HCT116 (cell line): ENCODE results near the gene SF1. TPM values are rescaled to one million over a fixed set of nuclear protein-coding genes. Genes with fewer than 3 reads are reported as not detected.

Experiments used
- ATAC-seq: fragments of 200-7000 bp; cut with Tn5 transposase; 2 replicates; pipeline ENCODE4 v1.9.1; 2020; ENCODE audit warnings: mild to moderate bottlenecking, moderate library complexity
- BruUV-seq: library from RNA; stranded (reverse); fragments of 400-500 nt; replicated peaks from 2 replicates; lab custom pipeline; 2021; lab: Mats Ljungman, UMichigan
- CTCF ChIA-PET: fragments of 300-600 bp; sonication (Branson Sonifier 250); formaldehyde crosslinking; loops from one replicate; lab custom pipeline; 2021; ENCODE audit warnings: antibody characterized with exemption; lab: Charles Lee
- POLR2A ChIA-PET: fragments of 300-600, 350-600 bp; sonication (Branson Sonifier 250); formaldehyde crosslinking; loops from one replicate; lab custom pipeline; 2021; ENCODE audit warnings: antibody characterized with exemption; lab: Charles Lee
- RAD21 ChIA-PET, 2 experiments: fragments of 300-600 bp; sonication (Branson Sonifier 250); formaldehyde crosslinking; loops; one replicate each; lab custom pipeline; 2023; ENCODE audit warnings: low total read pairs in 2 of 2; ENCODE audit not compliant: uncharacterized antibody in 2 of 2, unreplicated experiment in 2 of 2, low non-redundant PET in 1 of 2; lab: Charles Lee
- DNase-seq: peaks from one replicate; pipeline ENCODE4 v3.0.0-alpha.2; 2010; ENCODE audit warnings: low read depth, low spot score
- H2AFZ ChIP-seq: fragments of 200-600 bp; shearing (Covaris generic), sonication (generic); 2 replicates; pipeline ENCODE4 v1.6.1; 2017; ENCODE audit warnings: low read depth, mixed run types, mixed read lengths, antibody characterized with exemption, low read length; ENCODE audit not compliant: poor library complexity, severe bottlenecking
- H3K27ac ChIP-seq: 2 replicates; pipeline ENCODE4 v1.5.1; 2012; ENCODE audit warnings: low read depth, low read length
- H3K27me3 ChIP-seq: fragments of 200-600 bp; sonication (generic); 2 replicates; pipeline ENCODE4 v1.6.1; 2016; ENCODE audit warnings: mixed run types, low read length, mixed read lengths; ENCODE audit not compliant: insufficient read depth
- H3K36me3 ChIP-seq, 2 experiments: fragments of 200-500 bp in 1 of 2; fragments of 200-600 bp in 1 of 2; sonication (Bioruptor generic) in 1 of 2; sonication (generic) in 1 of 2; 2 replicates each; pipeline versions ENCODE4 v1.5.1 to v1.6.1; 2014 to 2016; ENCODE audit warnings: low read length in 2 of 2, inconsistent platforms in 1 of 2, mixed read lengths in 1 of 2, mixed run types in 1 of 2; ENCODE audit not compliant: insufficient read depth in 2 of 2, control insufficient read depth in 1 of 2
- H3K4me1 ChIP-seq, 2 experiments: fragments of 200-600 bp in 1 of 2; sonication (generic) in 1 of 2; 2 replicates each; pipeline versions ENCODE4 v1.5.1 to v1.6.1; 2012 to 2017; ENCODE audit warnings: low read length in 2 of 2, inconsistent platforms in 1 of 2, mild to moderate bottlenecking in 1 of 2, mixed read lengths in 1 of 2, mixed run types in 1 of 2, moderate library complexity in 1 of 2; ENCODE audit not compliant: insufficient read depth in 2 of 2, control insufficient read depth in 1 of 2
- H3K4me2 ChIP-seq: fragments of 200-600 bp; sonication (generic); 2 replicates; pipeline ENCODE4 v1.6.1; 2017; ENCODE audit warnings: mixed run types, low read length, mixed read lengths
- H3K4me3 ChIP-seq, 2 experiments: fragments of 200-600 bp in 1 of 2; sonication (generic) in 1 of 2; replicated peaks in 1 of 2; 2 replicates each; pipeline ENCODE4 v1.5.1; 2011 to 2016; ENCODE audit warnings: low read length in 2 of 2, control low read depth in 1 of 2, low read depth in 1 of 2, mild to moderate bottlenecking in 1 of 2, mixed read lengths in 1 of 2, mixed run types in 1 of 2
- H3K79me2 ChIP-seq: fragments of 200-600 bp; sonication (generic); 2 replicates; pipeline ENCODE4 v1.6.1; 2017; ENCODE audit warnings: mild to moderate bottlenecking, mixed run types, low read length, moderate library complexity, mixed read lengths; ENCODE audit not compliant: insufficient read depth
- H3K9ac ChIP-seq: fragments of 200-600 bp; sonication (generic); 2 replicates; pipeline ENCODE4 v1.6.1; 2016; ENCODE audit warnings: low read length, mixed read lengths
- H3K9me2 ChIP-seq: fragments of 200-600 bp; sonication (generic), shearing (Covaris generic); 2 replicates; pipeline ENCODE4 v1.6.1; 2017; ENCODE audit warnings: mixed run types, mild to moderate bottlenecking, moderate library complexity; ENCODE audit not compliant: insufficient read depth
- H3K9me3 ChIP-seq, 2 experiments: fragments of 200-500 bp in 1 of 2; fragments of 200-600 bp in 1 of 2; sonication (Bioruptor generic) in 1 of 2; sonication (generic) in 1 of 2; 2 replicates each; pipeline ENCODE4 v1.6.1; 2014 to 2017; ENCODE audit warnings: low read length in 2 of 2, mixed read lengths in 2 of 2, inconsistent platforms in 1 of 2, low read depth in 1 of 2, mild to moderate bottlenecking in 1 of 2, mixed run types in 1 of 2, moderate library complexity in 1 of 2; ENCODE audit not compliant: control insufficient read depth in 1 of 2, insufficient read depth in 1 of 2
- H4K20me1 ChIP-seq: fragments of 200-600 bp; sonication (generic), shearing (Covaris generic); 2 replicates; pipeline ENCODE4 v1.6.1; 2017; ENCODE audit warnings: mixed run types, mild to moderate bottlenecking, moderate library complexity; ENCODE audit not compliant: insufficient read depth
- CBX3 ChIP-seq: IDR thresholded peaks from 2 replicates; pipeline ENCODE4 v1.6.1; 2012; ENCODE audit warnings: low read depth
- CEBPB ChIP-seq: IDR thresholded peaks from 2 replicates; pipeline ENCODE4 v1.6.1; 2012; ENCODE audit warnings: low read depth
- EGR1 ChIP-seq: IDR thresholded peaks from 2 replicates; pipeline ENCODE4 v1.6.1; 2012; ENCODE audit warnings: low read depth
- EZH2 ChIP-seq: fragments of 200-600 bp; sonication (generic); IDR thresholded peaks from 2 replicates; pipeline ENCODE4 v1.6.1; 2017; ENCODE audit warnings: antibody characterized with exemption, mixed run types
- EZH2phosphoT487 ChIP-seq: fragments of 200-600 bp; IDR thresholded peaks from 2 replicates; pipeline ENCODE4 v1.6.1; 2018; ENCODE audit warnings: antibody characterized with exemption, borderline replicate concordance
- FOSL1 ChIP-seq: IDR thresholded peaks from 2 replicates; pipeline ENCODE4 v1.6.1; 2012; ENCODE audit warnings: low read depth
- JUND ChIP-seq: IDR thresholded peaks from 2 replicates; pipeline ENCODE4 v1.6.1; 2012
- POLR2A ChIP-seq: IDR thresholded peaks from 2 replicates; pipeline ENCODE4 v1.7.0; 2011; ENCODE audit warnings: borderline replicate concordance; ENCODE audit not compliant: insufficient read depth, insufficient read length; ENCODE audit errors: extremely low read depth
- RAD21 ChIP-seq: IDR thresholded peaks from 2 replicates; pipeline ENCODE4 v1.6.1; 2012; ENCODE audit warnings: low read depth, mild to moderate bottlenecking
- SP1 ChIP-seq: IDR thresholded peaks from 2 replicates; pipeline ENCODE4 v1.6.1; 2012; ENCODE audit warnings: low read depth
- TCF7L2 ChIP-seq: IDR thresholded peaks from 2 replicates; pipeline ENCODE4 v1.7.0; 2011; ENCODE audit warnings: borderline replicate concordance, inconsistent platforms; ENCODE audit not compliant: insufficient read depth, insufficient read length; ENCODE audit errors: extremely low read depth
- ZFX ChIP-seq: fragments of 450-650 bp; IDR thresholded peaks from 2 replicates; pipeline ENCODE4 v1.6.1; 2017
- intact Hi-C: fragments of 100-400 bp; cut with micrococcal nuclease; formaldehyde crosslinking; loops from 2 replicates; pipeline ENCODE4 v1.10.0; 2022
- total RNA-seq: library from RNA; stranded (reverse); gene quantifications from one replicate; pipeline ENCODE4 v1.2.1, GENCODE V29; 2021; ENCODE audit not compliant: unreplicated experiment
- TF ChIP-seq, protein P1 (sequence below): IDR thresholded peaks from 2 replicates; pipeline ENCODE4 v1.6.1; 2012; ENCODE audit warnings: low read depth
- TF ChIP-seq, protein P2 (sequence below): IDR thresholded peaks from 2 replicates; pipeline ENCODE4 v1.6.1; 2011; ENCODE audit warnings: mild to moderate bottlenecking, low read length, moderate library complexity; ENCODE audit not compliant: insufficient replicate concordance; ENCODE audit errors: extremely low read depth
- TF ChIP-seq, protein P3 (sequence below): IDR thresholded peaks from 2 replicates; pipeline ENCODE4 v1.6.1; 2012

Gene SF1
- total RNA-seq, 1 experiment from 2014 or later = 403 TPM

DNA sequence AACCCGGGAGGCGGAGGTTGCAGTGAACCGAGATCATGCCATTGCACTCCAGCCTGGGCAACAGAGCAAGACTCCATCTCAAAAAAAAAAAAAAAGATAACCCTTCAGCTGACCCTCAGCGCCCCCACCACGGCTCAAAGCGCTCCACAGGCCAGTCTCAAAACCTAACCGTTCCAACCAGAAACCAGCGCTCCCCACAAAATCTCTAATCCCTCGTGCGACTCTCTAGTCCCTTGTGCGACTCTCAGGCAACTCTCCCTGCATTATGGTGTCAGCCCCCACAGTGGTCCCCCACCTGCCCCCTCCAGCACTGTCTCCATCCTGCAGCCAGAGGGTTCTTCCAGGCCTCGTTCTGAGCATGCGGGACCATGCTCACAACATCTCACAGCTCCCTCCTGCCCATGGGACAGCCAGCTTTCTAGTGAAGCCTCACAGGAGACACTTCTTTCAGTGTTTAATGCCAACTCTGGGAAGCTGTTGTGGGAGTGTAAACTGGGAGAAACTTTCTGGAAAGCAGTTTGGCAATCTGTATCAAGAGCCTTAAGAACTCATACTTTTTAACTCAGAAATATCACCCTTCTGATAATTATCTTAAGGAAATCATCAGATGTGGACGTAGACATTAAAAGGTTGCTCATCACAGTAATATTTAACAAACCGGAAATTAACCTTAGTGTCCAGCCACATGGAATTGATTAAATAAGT is 30.2 kb downstream of the SF1 start:
- BruUV-seq = no TSS peak
- CTCF ChIA-PET = no interaction called here
- H3K4me3 ChIP-seq = no peak overlapping the region
- no peaks in the 10 kb centered on the region for H3K36me3 ChIP-seq
- RAD21 ChIA-PET = no interaction called here
- no peak for DNase-seq
- TF ChIP-seq EGR1 (no peak), CEBPB (no peak), SP1 (no peak), FOSL1 (no peak), RAD21 (no peak), EZH2 (no peak), JUND (no peak), EZH2phosphoT487 (no peak), POLR2A (no peak), ZFX (no peak), CBX3 (no peak), TCF7L2 (no peak)
- TF ChIP-seq, protein P1, sequence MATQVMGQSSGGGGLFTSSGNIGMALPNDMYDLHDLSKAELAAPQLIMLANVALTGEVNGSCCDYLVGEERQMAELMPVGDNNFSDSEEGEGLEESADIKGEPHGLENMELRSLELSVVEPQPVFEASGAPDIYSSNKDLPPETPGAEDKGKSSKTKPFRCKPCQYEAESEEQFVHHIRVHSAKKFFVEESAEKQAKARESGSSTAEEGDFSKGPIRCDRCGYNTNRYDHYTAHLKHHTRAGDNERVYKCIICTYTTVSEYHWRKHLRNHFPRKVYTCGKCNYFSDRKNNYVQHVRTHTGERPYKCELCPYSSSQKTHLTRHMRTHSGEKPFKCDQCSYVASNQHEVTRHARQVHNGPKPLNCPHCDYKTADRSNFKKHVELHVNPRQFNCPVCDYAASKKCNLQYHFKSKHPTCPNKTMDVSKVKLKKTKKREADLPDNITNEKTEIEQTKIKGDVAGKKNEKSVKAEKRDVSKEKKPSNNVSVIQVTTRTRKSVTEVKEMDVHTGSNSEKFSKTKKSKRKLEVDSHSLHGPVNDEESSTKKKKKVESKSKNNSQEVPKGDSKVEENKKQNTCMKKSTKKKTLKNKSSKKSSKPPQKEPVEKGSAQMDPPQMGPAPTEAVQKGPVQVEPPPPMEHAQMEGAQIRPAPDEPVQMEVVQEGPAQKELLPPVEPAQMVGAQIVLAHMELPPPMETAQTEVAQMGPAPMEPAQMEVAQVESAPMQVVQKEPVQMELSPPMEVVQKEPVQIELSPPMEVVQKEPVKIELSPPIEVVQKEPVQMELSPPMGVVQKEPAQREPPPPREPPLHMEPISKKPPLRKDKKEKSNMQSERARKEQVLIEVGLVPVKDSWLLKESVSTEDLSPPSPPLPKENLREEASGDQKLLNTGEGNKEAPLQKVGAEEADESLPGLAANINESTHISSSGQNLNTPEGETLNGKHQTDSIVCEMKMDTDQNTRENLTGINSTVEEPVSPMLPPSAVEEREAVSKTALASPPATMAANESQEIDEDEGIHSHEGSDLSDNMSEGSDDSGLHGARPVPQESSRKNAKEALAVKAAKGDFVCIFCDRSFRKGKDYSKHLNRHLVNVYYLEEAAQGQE = no peak
- TF ChIP-seq, protein P2, sequence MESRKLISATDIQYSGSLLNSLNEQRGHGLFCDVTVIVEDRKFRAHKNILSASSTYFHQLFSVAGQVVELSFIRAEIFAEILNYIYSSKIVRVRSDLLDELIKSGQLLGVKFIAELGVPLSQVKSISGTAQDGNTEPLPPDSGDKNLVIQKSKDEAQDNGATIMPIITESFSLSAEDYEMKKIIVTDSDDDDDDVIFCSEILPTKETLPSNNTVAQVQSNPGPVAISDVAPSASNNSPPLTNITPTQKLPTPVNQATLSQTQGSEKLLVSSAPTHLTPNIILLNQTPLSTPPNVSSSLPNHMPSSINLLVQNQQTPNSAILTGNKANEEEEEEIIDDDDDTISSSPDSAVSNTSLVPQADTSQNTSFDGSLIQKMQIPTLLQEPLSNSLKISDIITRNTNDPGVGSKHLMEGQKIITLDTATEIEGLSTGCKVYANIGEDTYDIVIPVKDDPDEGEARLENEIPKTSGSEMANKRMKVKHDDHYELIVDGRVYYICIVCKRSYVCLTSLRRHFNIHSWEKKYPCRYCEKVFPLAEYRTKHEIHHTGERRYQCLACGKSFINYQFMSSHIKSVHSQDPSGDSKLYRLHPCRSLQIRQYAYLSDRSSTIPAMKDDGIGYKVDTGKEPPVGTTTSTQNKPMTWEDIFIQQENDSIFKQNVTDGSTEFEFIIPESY = no peak
- TF ChIP-seq, protein P3, sequence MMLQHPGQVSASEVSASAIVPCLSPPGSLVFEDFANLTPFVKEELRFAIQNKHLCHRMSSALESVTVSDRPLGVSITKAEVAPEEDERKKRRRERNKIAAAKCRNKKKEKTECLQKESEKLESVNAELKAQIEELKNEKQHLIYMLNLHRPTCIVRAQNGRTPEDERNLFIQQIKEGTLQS = no peak
- TF ChIP-seq, all 23 proteins: peak for 0
- no peak overlapping the region for H2AFZ ChIP-seq
- no peaks in the 10 kb centered on the region for H3K9me2 ChIP-seq
- POLR2A ChIA-PET = interaction anchor here (1.0 kb wide), 1 partner anchor 31 kb away, joined by 3 read pairs; the partner anchor contains the start of gene SF1
- peaks cover 6 to 12% of the 10 kb centered on the region in 2 experiments; a peak in 3 of 4 replicates for H3K4me1 ChIP-seq
- intact Hi-C loops = no loop called here
- H3K27me3 ChIP-seq = no peaks in the 10 kb centered on the region
- H3K79me2 ChIP-seq = no peaks in the 10 kb centered on the region
- no peaks in the 10 kb centered on the region for H4K20me1 ChIP-seq
- no peak overlapping the region for H3K4me2 ChIP-seq
- no peaks in the 10 kb centered on the region for H3K9me3 ChIP-seq
- no peak for ATAC-seq
- no peak overlapping the region for H3K9ac ChIP-seq
- no peak overlapping the region for H3K27ac ChIP-seq
